Esophagus muscularis mucosa (tissue), 4 donors: ENCODE data around the gene IQCK. TPM values are rescaled to one million over a fixed set of nuclear protein-coding genes. Genes with fewer than 3 reads are reported as not detected.

Experiments used
- DNase-seq: peaks from one replicate; pipeline ENCODE4 v3.0.0-alpha.2; 2017; ENCODE audit errors: extremely low spot score
- H3K27ac ChIP-seq, 4 donors: fragments of 200-600 bp; sonication (generic); replicated peaks in 1 of 4; 1 replicate in 3 of 4; 2 replicates in 1 of 4; pipeline ENCODE4 v1.5.1; 2016 to 2019; ENCODE audit warnings: mild to moderate bottlenecking in 1 of 4
- H3K27me3 ChIP-seq, 4 donors: fragments of 200-600 bp; sonication (generic); one replicate each; pipeline versions ENCODE4 v1.5.1 to v1.6.0; 2016 to 2019
- H3K36me3 ChIP-seq, 4 donors: fragments of 200-600 bp; sonication (generic); one replicate each; pipeline ENCODE4 v1.5.1; 2016 to 2019
- H3K4me1 ChIP-seq, 4 donors: fragments of 200-600 bp; sonication (generic); one replicate each; pipeline ENCODE4 v1.5.1; 2016 to 2019
- H3K4me3 ChIP-seq, 4 donors: fragments of 200-600 bp; sonication (generic); 1 replicate in 2 of 4; 2 replicates in 2 of 4; pipeline ENCODE4 v1.5.1; 2016 to 2019; ENCODE audit warnings: mild to moderate bottlenecking in 4 of 4, moderate library complexity in 1 of 4
- H3K9me3 ChIP-seq, 4 donors: fragments of 200-600 bp; sonication (generic); 1 replicate in 3 of 4; 2 replicates in 1 of 4; pipeline ENCODE4 v1.5.1; 2016 to 2019
- EP300 ChIP-seq: sonication (generic); formaldehyde crosslinking; IDR thresholded peaks from one replicate; pipeline ENCODE4 v1.6.1; 2017; ENCODE audit warnings: antibody characterized with exemption
- POLR2A ChIP-seq: fragments of 450-650 bp; IDR thresholded peaks from one replicate; pipeline ENCODE4 v1.6.1; 2017; ENCODE audit warnings: antibody characterized with exemption, moderate library complexity, mild to moderate bottlenecking, low read depth
- POLR2AphosphoS5 ChIP-seq, 2 donors: sonication (generic); formaldehyde crosslinking; IDR thresholded peaks; one replicate each; pipeline ENCODE4 v1.6.1; 2017; ENCODE audit warnings: antibody characterized with exemption in 2 of 2
- WGBS: methylation state at CpG from one replicate; pipeline ENCODE4 v1.1.5; 2018; 5-methylcytosine and 5-hydroxymethylcytosine counted together
- intact Hi-C: fragments of 100-400 bp; cut with DNase I; formaldehyde crosslinking; loops from one replicate; pipeline ENCODE4 v1.15.1; 2023
- total RNA-seq, 4 donors: library from RNA; depleted of rRNA; stranded (reverse); fragments of >200 nt; gene quantifications; one replicate each; pipeline versions ENCODE4 v1.1.0 to v1.2.1, GENCODE V29; 2016
- TF ChIP-seq, protein P1 (sequence below), 3 experiments: fragments of 200-600 bp in 2 of 3; fragments of 450-650 bp in 1 of 3; sonication (generic) in 2 of 3; IDR thresholded peaks; one replicate each; pipeline ENCODE4 v1.5.1; 2017 to 2019; ENCODE audit warnings: antibody characterized with exemption in 3 of 3, mild to moderate bottlenecking in 2 of 3, moderate library complexity in 1 of 3

IQCK gene
- total RNA-seq, 4 donors from 2014 or later: 7.4 to 10.4 (median 8.6) TPM

- no peak for DNase-seq
These were observed 58.1 kb downstream of the IQCK start for GRCh38 chr16:19776147-19776546.

DNA sequence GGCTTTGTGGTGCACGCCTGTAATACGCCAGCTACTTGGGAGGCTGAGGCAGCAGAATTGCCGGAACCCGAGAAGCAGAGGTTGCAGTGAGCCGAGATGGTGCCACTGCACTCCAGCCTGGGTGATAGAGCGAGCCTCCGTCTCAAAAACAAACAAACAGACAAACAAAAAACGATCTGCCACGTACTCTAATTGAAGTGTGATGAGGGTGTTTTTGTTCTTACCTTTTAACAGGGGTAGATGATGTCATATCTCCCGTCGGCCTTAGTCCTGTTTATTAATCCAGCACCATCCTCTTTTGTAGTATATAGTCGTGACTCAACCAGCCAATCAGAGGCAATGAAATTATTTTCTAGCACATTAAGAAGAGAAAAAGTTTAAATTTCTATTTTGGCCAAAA, 58.5 kb downstream of the IQCK start:
- WGBS: 89% methylated on average over 12 of the region's 12 CpGs
- DNase-seq: no peak

More at GRCh38 chr16:19776147-19776546, 58.1 kb downstream of the IQCK start:
- no peaks in the 10 kb centered on the region for H3K36me3 ChIP-seq
- intact Hi-C loops: no loop called here
- WGBS: 90% methylated on average over 3 of the region's 3 CpGs
- no peaks in the 10 kb centered on the region for H3K4me1 ChIP-seq
- no peak overlapping the region for H3K27ac ChIP-seq
- H3K4me3 ChIP-seq: no peak overlapping the region
- no peaks in the 10 kb centered on the region for H3K9me3 ChIP-seq
- no peak for TF ChIP-seq POLR2A
- TF ChIP-seq POLR2AphosphoS5 (IDR thresholded peaks at IDR 0.05): no peak
- TF ChIP-seq, protein P1, sequence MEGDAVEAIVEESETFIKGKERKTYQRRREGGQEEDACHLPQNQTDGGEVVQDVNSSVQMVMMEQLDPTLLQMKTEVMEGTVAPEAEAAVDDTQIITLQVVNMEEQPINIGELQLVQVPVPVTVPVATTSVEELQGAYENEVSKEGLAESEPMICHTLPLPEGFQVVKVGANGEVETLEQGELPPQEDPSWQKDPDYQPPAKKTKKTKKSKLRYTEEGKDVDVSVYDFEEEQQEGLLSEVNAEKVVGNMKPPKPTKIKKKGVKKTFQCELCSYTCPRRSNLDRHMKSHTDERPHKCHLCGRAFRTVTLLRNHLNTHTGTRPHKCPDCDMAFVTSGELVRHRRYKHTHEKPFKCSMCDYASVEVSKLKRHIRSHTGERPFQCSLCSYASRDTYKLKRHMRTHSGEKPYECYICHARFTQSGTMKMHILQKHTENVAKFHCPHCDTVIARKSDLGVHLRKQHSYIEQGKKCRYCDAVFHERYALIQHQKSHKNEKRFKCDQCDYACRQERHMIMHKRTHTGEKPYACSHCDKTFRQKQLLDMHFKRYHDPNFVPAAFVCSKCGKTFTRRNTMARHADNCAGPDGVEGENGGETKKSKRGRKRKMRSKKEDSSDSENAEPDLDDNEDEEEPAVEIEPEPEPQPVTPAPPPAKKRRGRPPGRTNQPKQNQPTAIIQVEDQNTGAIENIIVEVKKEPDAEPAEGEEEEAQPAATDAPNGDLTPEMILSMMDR (IDR thresholded peaks at IDR 0.05): no peak
- TF ChIP-seq EP300: no peak
- no peaks in the 10 kb centered on the region for H3K27me3 ChIP-seq

GRCh38 chr16:19780321-19780720, 62.2 kb downstream of the IQCK start:
- 92% methylated on average over 3 of the region's 3 CpGs for WGBS
- TF ChIP-seq EP300 (no peak), POLR2AphosphoS5 (IDR thresholded peaks at IDR 0.05) (no peak), POLR2A (no peak)
- TF ChIP-seq, protein P1 (IDR thresholded peaks at IDR 0.05): no peak
- DNase-seq: no peak
- no peak overlapping the region for H3K27ac ChIP-seq
- H3K4me3 ChIP-seq: no peak overlapping the region
- H3K4me1 ChIP-seq: peaks cover 0 to 10% (median 3%) of the 10 kb centered on the region in 4 donors
- intact Hi-C loops: no loop called here
- H3K36me3 ChIP-seq: no peaks in the 10 kb centered on the region
- H3K9me3 ChIP-seq: no peaks in the 10 kb centered on the region
- H3K27me3 ChIP-seq: no peaks in the 10 kb centered on the region

More for the DNA sequence above, 58.5 kb downstream of the IQCK start:
- no peak overlapping the region for H3K4me3 ChIP-seq
- no peaks in the 10 kb centered on the region for H3K9me3 ChIP-seq
- no peaks in the 10 kb centered on the region for H3K36me3 ChIP-seq
- H3K27ac ChIP-seq: no peak overlapping the region
- intact Hi-C loops: no loop called here
- H3K4me1 ChIP-seq: no peaks in the 10 kb centered on the region
- H3K27me3 ChIP-seq: no peaks in the 10 kb centered on the region
- no peak for TF ChIP-seq EP300
- TF ChIP-seq, protein P1 (IDR thresholded peaks at IDR 0.05): no peak
- TF ChIP-seq POLR2A: no peak
- TF ChIP-seq POLR2AphosphoS5 (IDR thresholded peaks at IDR 0.05): no peak

DNA sequence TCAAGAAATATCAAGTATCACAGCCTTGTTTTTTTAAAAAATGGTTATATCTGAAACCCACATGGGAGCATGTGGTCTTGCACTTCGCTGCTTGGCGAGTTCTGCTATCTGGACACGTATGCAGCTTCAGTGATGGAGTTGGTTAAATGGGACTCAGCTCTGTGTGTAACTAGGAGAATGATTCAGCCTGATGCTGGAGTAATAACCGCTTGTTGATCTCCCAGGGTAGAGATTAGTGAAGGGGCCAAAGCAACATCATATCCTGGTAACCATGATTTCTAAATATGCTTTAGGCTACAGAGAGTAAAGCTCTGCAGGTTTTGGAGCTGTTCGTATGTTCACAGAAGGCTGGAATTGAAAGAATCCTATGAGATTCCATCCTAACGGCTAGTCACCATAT, 63.2 kb downstream of the IQCK start:
- DNase-seq: no peak
- Histone ChIP-seq H3K9me3 (no peaks in the 10 kb centered on the region), H3K4me3 (no peak overlapping the region)

More for the DNA sequence above, 63.2 kb downstream of the IQCK start:
- intact Hi-C loops: no loop called here
- Histone ChIP-seq H3K27ac (no peak overlapping the region), H3K27me3 (no peaks in the 10 kb centered on the region), H3K4me1 (peaks cover 0 to 13% (median 3%) of the 10 kb centered on the region in 4 donors), H3K36me3 (no peaks in the 10 kb centered on the region)
- TF ChIP-seq POLR2AphosphoS5 (IDR thresholded peaks at IDR 0.05): no peak
- TF ChIP-seq EP300: no peak
- no peak for TF ChIP-seq POLR2A
- TF ChIP-seq, protein P1 (IDR thresholded peaks at IDR 0.05): no peak
- 83% methylated on average over 6 of the region's 6 CpGs for WGBS
